GM23248 (cell line): ENCODE data around the gene SEMA3C. TPM values are rescaled to one million over a fixed set of nuclear protein-coding genes. Genes with fewer than 3 reads are reported as not detected.

Source experiments
- DNase-seq: peaks from one replicate; pipeline ENCODE4 v3.0.0-alpha.2; 2015
- H2AFZ ChIP-seq: fragments of 200-600 bp; sonication (generic); 2 replicates; pipeline ENCODE4 v1.6.1; 2016; ENCODE audit warnings: antibody characterized with exemption
- H3F3A ChIP-seq: fragments of 200-600 bp; sonication (generic); 2 replicates; pipeline ENCODE4 v1.6.1; 2016; ENCODE audit warnings: mild to moderate bottlenecking, antibody characterized with exemption, mixed run types; ENCODE audit not compliant: insufficient read depth
- H3K27ac ChIP-seq: fragments of 200-600 bp; sonication (generic); 2 replicates; pipeline ENCODE4 v1.5.1; 2016; ENCODE audit warnings: mild to moderate bottlenecking
- H3K27me3 ChIP-seq: fragments of 200-600 bp; sonication (generic); replicated peaks from 2 replicates; pipeline ENCODE4 v1.6.1; 2016; ENCODE audit warnings: mild to moderate bottlenecking; ENCODE audit not compliant: insufficient read depth
- H3K36me3 ChIP-seq: fragments of 200-600 bp; sonication (generic); 2 replicates; pipeline ENCODE4 v1.6.1; 2016; ENCODE audit warnings: low read depth, mild to moderate bottlenecking
- H3K4me1 ChIP-seq: fragments of 200-600 bp; sonication (generic); 2 replicates; pipeline ENCODE4 v1.6.1; 2016; ENCODE audit warnings: mild to moderate bottlenecking; ENCODE audit not compliant: insufficient read depth
- H3K4me2 ChIP-seq: fragments of 200-600 bp; sonication (generic); one replicate; pipeline ENCODE4 v1.6.1; 2016; ENCODE audit warnings: mild to moderate bottlenecking; ENCODE audit not compliant: unreplicated experiment
- H3K4me3 ChIP-seq: fragments of 200-600 bp; sonication (generic); 2 replicates; pipeline ENCODE4 v1.5.1; 2016; ENCODE audit warnings: mild to moderate bottlenecking
- H3K79me2 ChIP-seq: fragments of 200-600 bp; sonication (generic); 2 replicates; pipeline ENCODE4 v1.6.1; 2016; ENCODE audit warnings: mild to moderate bottlenecking; ENCODE audit not compliant: insufficient read depth
- H3K9ac ChIP-seq: fragments of 200-600 bp; sonication (generic); 2 replicates; pipeline ENCODE4 v1.6.1; 2016; ENCODE audit warnings: mild to moderate bottlenecking
- H3K9me2 ChIP-seq: fragments of 200-600 bp; sonication (generic); 2 replicates; pipeline ENCODE4 v1.6.1; 2016; ENCODE audit warnings: mixed run types, mild to moderate bottlenecking, moderate library complexity; ENCODE audit not compliant: insufficient read depth
- H3K9me3 ChIP-seq: fragments of 200-600 bp; sonication (generic); one replicate; pipeline ENCODE4 v1.6.1; 2017; ENCODE audit warnings: low read depth
- H4K20me1 ChIP-seq: fragments of 200-600 bp; sonication (generic); 2 replicates; pipeline ENCODE4 v1.6.0; 2016; ENCODE audit not compliant: insufficient read depth
- EZH2 ChIP-seq: fragments of 200-600 bp; sonication (generic); IDR thresholded peaks from 2 replicates; pipeline ENCODE4 v1.6.1; 2018; ENCODE audit warnings: antibody characterized with exemption, mild to moderate bottlenecking; ENCODE audit not compliant: insufficient read depth, poor library complexity, severe bottlenecking
- EZH2phosphoT487 ChIP-seq: fragments of 200-600 bp; sonication (generic); IDR thresholded peaks from 2 replicates; pipeline ENCODE4 v1.6.1; 2018; ENCODE audit warnings: antibody characterized with exemption, moderate library complexity, mild to moderate bottlenecking, low read depth; ENCODE audit not compliant: insufficient read depth
- WGBS, 2 experiments: methylation state at CpG; one replicate each; pipeline ENCODE4 v1.1.6; 2015 to 2017; ENCODE audit warnings: low lambda C conversion rate in 2 of 2, low coverage in 1 of 2; ENCODE audit errors: missing lambda C conversion rate in 2 of 2; 5-methylcytosine and 5-hydroxymethylcytosine counted together
- in situ Hi-C: fragments of 300-500 bp; cut with MboI; formaldehyde crosslinking; loops from 2 replicates; pipeline ENCODE4 v1.15.0; 2020
- polyA plus RNA-seq: library from polyadenylated mRNA; unstranded; fragments of >200 nt; fragmentation: Nextera tagmentation; extraction: Ambion mirVana; gene quantifications from 2 replicates; pipeline ENCODE4 v1.2.1, GENCODE V29; 2016
- total RNA-seq: library from RNA; depleted of rRNA; stranded (reverse); fragments of >200 nt; shearing (Covaris generic); gene quantifications from 2 replicates; pipeline ENCODE4 v1.2.3, GENCODE V29; 2014

The SEMA3C gene
- total and polyA plus RNA-seq, 2 experiments from 2014 or later, result 316 to 612 TPM

- no peak for TF ChIP-seq EZH2
- TF ChIP-seq EZH2phosphoT487, result no peak
- peak overlapping the region; percentile 9; the same call in 1 of the 2 replicates for H3K9ac ChIP-seq
- H3K27me3 ChIP-seq, result no peaks in the 10 kb centered on the region
- no peaks in the 10 kb centered on the region for H4K20me1 ChIP-seq
- 39 to 40% methylated on average over 3 of the region's 3 CpGs for WGBS, 2 experiments
- no peaks in the 10 kb centered on the region for H3K9me3 ChIP-seq
- no peaks in the 10 kb centered on the region for H3K9me2 ChIP-seq
- H3K27ac ChIP-seq, result peak overlapping the region; percentile 28
- peaks cover 81% of the 10 kb centered on the region for H3F3A ChIP-seq
- H3K4me3 ChIP-seq, result peak overlapping the region; percentile 18; the same call in 1 of the 2 replicates
- H3K36me3 ChIP-seq, result peaks cover 80% of the 10 kb centered on the region
- H2AFZ ChIP-seq, result no peak overlapping the region
- in situ Hi-C loops, result no loop called here
- peaks cover 35% of the 10 kb centered on the region for H3K4me1 ChIP-seq
- peaks cover 28% of the 10 kb centered on the region; the same call in 1 of the 2 replicates for H3K79me2 ChIP-seq
- peak; percentile 56 for DNase-seq
- H3K4me2 ChIP-seq, result peak overlapping the region; percentile 55
Observed at GRCh38 chr7:80807166-80807900, 111.5 kb downstream of the SEMA3C start.

GRCh38 chr7:80806663-80807062, 112.2 kb downstream of the SEMA3C start:
- in situ Hi-C loops, result no loop called here
- no peak overlapping the region for H2AFZ ChIP-seq
- no peak overlapping the region for H3K4me3 ChIP-seq
- H3K27ac ChIP-seq, result peak overlapping the region; percentile 28; the same call in 1 of the 2 replicates
- 83% methylated on average over 6 of the region's 6 CpGs for WGBS, 2 experiments
- peaks cover 28% of the 10 kb centered on the region; the same call in 1 of the 2 replicates for H3K79me2 ChIP-seq
- H3K27me3 ChIP-seq, result no peaks in the 10 kb centered on the region
- no peak overlapping the region for H3K4me2 ChIP-seq
- TF ChIP-seq EZH2phosphoT487, result no peak
- TF ChIP-seq EZH2, result no peak
- no peak for DNase-seq
- peaks cover 78% of the 10 kb centered on the region for H3F3A ChIP-seq
- no peak overlapping the region for H3K9ac ChIP-seq
- peaks cover 35% of the 10 kb centered on the region for H3K4me1 ChIP-seq
- no peaks in the 10 kb centered on the region for H4K20me1 ChIP-seq
- peaks cover 80% of the 10 kb centered on the region for H3K36me3 ChIP-seq
- no peaks in the 10 kb centered on the region for H3K9me3 ChIP-seq
- no peaks in the 10 kb centered on the region for H3K9me2 ChIP-seq

GRCh38 chr7:80804589-80804988, 114.3 kb downstream of the SEMA3C start:
- TF ChIP-seq EZH2phosphoT487, result no peak
- Histone ChIP-seq H3K4me2 (no peak overlapping the region), H3K9me2 (no peaks in the 10 kb centered on the region), H2AFZ (no peak overlapping the region), H3K27me3 (no peaks in the 10 kb centered on the region), H3F3A (peaks cover 69% of the 10 kb centered on the region), H3K27ac (no peak overlapping the region; the same call in 1 of the 2 replicates), H3K36me3 (peaks cover 76% of the 10 kb centered on the region), H3K9ac (no peak overlapping the region), H3K79me2 (peaks cover 17% of the 10 kb centered on the region; the same call in 1 of the 2 replicates), H4K20me1 (no peaks in the 10 kb centered on the region), H3K4me3 (no peak overlapping the region), H3K4me1 (peaks cover 35% of the 10 kb centered on the region), H3K9me3 (no peaks in the 10 kb centered on the region)
- peak; percentile 41 for DNase-seq
- 72 to 74% methylated on average over 4 of the region's 4 CpGs for WGBS, 2 experiments
- in situ Hi-C loops, result no loop called here

GRCh38 chr7:80802527-80802926, 116.3 kb downstream of the SEMA3C start:
- Histone ChIP-seq H3F3A (peaks cover 61% of the 10 kb centered on the region), H3K4me1 (peaks cover 19% of the 10 kb centered on the region), H3K79me2 (peaks cover 22% of the 10 kb centered on the region; the same call in 1 of the 2 replicates), H3K4me3 (no peak overlapping the region), H3K9ac (no peak overlapping the region), H2AFZ (no peak overlapping the region), H3K9me2 (no peaks in the 10 kb centered on the region), H3K4me2 (no peak overlapping the region), H3K27ac (no peak overlapping the region), H4K20me1 (no peaks in the 10 kb centered on the region), H3K9me3 (no peaks in the 10 kb centered on the region), H3K27me3 (no peaks in the 10 kb centered on the region), H3K36me3 (peaks cover 84% of the 10 kb centered on the region)
- no peak for DNase-seq
- no peak for TF ChIP-seq EZH2phosphoT487
- no peak for TF ChIP-seq EZH2
- in situ Hi-C loops, result no loop called here
- WGBS, 2 experiments, result 97 to 98% methylated on average over 5 of the region's 5 CpGs
